Astrocyte (in vitro differentiated cells and primary cell): ENCODE measurements around the gene PRRC2B.

Experiments used
- EZH2 ChIP-seq: IDR thresholded peaks from 2 replicates; pipeline ENCODE4 v1.6.1; 2012; ENCODE audit warnings: mild to moderate bottlenecking, low read length, inconsistent platforms; ENCODE audit not compliant: insufficient read depth
- TF ChIP-seq, protein P1 (sequence below): IDR thresholded peaks from 2 replicates; pipeline ENCODE4 v1.5.1; 2011; ENCODE audit warnings: low read depth, mild to moderate bottlenecking, inconsistent platforms, low read length, moderate library complexity; ENCODE audit not compliant: insufficient read depth

DNA sequence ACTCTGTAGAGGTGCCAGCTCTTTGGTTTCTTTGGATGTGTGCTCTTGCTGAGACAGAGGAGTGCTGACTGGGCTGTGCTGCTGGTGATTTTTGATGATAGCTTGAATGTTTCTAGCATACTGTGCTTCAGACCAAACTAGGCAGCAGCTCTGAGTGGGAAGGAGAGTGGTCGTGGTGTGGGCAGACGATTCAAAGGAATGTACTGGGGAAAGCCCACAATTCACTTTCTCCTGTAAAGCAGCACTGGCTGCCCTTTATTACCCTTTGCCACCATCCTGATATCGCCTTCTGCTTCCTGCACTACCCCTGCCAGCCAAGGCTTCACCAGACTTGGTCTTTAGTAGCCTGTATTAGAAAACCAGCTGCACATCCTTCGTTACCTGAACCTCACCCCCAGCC, 45.3 kb downstream of the PRRC2B start:
- TF ChIP-seq, protein P1, sequence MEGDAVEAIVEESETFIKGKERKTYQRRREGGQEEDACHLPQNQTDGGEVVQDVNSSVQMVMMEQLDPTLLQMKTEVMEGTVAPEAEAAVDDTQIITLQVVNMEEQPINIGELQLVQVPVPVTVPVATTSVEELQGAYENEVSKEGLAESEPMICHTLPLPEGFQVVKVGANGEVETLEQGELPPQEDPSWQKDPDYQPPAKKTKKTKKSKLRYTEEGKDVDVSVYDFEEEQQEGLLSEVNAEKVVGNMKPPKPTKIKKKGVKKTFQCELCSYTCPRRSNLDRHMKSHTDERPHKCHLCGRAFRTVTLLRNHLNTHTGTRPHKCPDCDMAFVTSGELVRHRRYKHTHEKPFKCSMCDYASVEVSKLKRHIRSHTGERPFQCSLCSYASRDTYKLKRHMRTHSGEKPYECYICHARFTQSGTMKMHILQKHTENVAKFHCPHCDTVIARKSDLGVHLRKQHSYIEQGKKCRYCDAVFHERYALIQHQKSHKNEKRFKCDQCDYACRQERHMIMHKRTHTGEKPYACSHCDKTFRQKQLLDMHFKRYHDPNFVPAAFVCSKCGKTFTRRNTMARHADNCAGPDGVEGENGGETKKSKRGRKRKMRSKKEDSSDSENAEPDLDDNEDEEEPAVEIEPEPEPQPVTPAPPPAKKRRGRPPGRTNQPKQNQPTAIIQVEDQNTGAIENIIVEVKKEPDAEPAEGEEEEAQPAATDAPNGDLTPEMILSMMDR: no peak
- no peak for TF ChIP-seq EZH2
